PC-9 (cell line): ENCODE data around the gene HPCAL1.

Experiments used
- EZH2 ChIP-seq: fragments of 200-600 bp; sonication (generic); IDR thresholded peaks from 2 replicates; pipeline ENCODE4 v1.8.0; 2017; ENCODE audit warnings: antibody characterized with exemption, low read depth
- TF ChIP-seq, protein P1 (sequence below): fragments of 200-600 bp; sonication (generic); conservative IDR thresholded peaks from 2 replicates; pipeline ENCODE4 v1.6.1; 2017; ENCODE audit warnings: mixed run types, antibody characterized with exemption, mild to moderate bottlenecking, moderate library complexity

DNA sequence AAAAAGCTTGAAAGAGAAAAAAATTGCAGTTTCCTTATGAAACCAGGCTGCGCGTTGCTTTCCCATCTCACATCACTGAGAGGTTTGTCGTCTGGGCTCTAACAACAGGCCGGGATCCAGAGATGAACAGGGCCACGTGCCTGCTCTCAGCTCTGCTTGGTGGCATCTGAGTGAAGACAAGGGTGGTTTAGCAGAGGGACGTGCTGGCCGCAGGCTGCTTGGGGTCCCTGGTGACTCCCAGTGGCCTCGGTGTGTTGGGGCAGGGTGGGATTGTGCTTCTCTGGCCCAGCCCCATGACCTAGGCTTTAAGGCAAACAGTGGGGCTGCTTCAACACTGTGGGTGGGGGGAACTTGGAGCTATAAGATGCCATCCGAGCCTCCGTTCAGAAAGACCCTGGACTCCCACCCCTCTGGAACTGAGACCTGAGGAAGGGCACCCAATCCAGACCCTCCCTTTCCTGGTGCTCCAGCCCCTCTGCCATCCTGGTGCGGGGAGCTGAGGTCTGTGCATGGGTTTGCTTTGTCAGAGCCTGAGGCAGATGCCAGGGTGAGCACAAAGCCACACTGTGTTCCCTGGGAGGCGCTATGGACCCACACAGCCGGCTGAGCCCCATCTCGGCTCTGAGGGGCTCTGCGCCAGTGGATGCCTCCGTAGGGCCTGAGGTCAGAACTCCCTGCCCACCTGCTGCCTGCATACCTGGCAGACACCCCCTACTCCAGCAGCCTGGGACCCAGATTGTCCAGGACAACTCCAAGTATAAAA, 18.4 kb upstream of the HPCAL1 start:
- TF ChIP-seq, protein P1, sequence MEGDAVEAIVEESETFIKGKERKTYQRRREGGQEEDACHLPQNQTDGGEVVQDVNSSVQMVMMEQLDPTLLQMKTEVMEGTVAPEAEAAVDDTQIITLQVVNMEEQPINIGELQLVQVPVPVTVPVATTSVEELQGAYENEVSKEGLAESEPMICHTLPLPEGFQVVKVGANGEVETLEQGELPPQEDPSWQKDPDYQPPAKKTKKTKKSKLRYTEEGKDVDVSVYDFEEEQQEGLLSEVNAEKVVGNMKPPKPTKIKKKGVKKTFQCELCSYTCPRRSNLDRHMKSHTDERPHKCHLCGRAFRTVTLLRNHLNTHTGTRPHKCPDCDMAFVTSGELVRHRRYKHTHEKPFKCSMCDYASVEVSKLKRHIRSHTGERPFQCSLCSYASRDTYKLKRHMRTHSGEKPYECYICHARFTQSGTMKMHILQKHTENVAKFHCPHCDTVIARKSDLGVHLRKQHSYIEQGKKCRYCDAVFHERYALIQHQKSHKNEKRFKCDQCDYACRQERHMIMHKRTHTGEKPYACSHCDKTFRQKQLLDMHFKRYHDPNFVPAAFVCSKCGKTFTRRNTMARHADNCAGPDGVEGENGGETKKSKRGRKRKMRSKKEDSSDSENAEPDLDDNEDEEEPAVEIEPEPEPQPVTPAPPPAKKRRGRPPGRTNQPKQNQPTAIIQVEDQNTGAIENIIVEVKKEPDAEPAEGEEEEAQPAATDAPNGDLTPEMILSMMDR, result no peak
- no peak for TF ChIP-seq EZH2
